DMS79 (cell line): Measurements from ENCODE around the gene PPIP5K2.
"Not testable (repeated sequence)": the region's sequence is repeated elsewhere in the genome, so short reads cannot be mapped to it uniquely, and the experiment has no call there.

Experiments used
- DNase-seq: peaks from one replicate; lab custom pipeline; 2025; lab: John Stamatoyannopoulos, UW

The PPIP5K2 gene

GRCh38 chr5:103208460-103208859 is 88.4 kb downstream of the PPIP5K2 start:
- no peak for DNase-seq

DNA sequence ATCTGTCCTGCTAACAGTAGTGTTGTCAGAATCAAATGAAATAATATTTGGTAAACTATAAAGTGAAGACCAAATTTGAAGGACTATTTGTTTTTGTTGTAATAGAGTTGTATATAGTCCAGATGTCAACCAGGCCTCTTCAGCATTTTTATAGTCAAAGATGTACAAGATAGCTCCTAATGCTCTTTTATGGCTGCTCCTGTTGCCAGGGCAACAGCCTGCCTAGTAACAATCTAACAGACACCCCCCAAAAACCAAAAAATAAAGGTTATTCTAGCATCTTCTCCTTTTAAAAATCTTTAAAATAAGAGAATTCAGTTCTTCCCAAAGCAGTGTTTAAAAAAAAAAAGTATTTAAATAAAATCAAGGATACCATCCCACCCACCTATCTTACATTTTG is 89.0 kb downstream of the PPIP5K2 start:
- no peak for DNase-seq

DNA sequence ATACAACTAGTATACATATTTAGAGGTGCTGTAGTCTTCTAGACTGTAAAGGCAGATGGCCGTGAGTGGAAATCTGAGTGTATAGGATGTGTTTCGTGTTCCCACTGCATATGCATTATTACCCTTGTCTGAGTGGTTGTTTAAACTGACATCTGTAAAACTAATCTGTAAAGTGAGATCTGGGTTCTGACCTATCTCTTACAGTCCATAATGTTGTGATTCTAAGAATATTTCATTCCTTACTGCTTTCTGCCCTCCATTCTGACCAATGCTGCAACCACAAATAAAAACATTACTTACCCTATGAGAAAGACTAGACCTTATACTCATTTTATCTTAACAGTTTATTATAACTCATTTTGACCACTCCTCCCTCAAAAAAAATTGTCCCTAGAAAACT is 90.9 kb downstream of the PPIP5K2 start:
- DNase-seq, result no peak

- DNase-seq, result no peak
Observed at GRCh38 chr5:103211576-103212561, 91.8 kb downstream of the PPIP5K2 start.

DNA sequence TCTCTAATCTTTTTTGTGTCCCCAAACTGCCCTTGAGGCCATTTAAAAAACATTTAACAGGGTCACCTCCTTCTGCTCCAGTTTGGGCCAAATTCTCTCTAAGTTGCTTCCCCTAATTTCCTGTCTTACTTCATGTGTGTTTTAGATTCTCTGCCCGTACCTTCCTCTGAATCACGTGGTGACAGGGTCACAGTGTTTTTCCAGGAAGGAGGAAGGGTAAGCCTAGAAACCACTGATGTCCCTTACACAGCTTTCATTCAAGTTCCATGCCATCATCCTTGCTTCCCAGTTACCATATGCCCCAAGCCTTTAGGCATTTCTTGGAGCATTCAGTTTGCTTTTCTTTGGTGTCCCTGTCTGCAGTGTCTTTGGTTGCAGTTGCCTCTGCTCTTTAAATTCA is 96.0 kb downstream of the PPIP5K2 start:
- no peak for DNase-seq

- DNase-seq, result no peak
Observed at GRCh38 chr5:103216697-103217096, 96.6 kb downstream of the PPIP5K2 start.

DNA sequence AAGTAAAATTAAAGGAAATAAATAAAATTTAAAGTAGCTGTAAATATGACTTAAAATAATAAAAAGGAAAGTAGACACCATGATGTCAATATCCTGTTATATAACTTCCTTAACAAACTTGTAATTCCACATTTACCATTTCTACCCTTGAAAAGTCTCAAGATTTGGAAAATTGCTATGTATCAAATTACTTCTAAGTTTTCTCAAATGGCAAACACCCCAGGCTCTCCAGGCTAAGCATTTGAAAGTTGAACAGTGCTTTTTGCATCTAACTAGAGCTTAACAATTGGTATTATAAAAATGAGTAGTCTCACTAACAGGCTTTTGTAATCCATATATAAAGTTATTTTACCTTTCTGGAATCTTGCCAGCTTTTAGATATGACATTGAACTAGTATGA is 97.0 kb downstream of the PPIP5K2 start:
- no peak for DNase-seq

GRCh38 chr5:103218164-103218563 is 98.1 kb downstream of the PPIP5K2 start:
- no peak for DNase-seq

DNA sequence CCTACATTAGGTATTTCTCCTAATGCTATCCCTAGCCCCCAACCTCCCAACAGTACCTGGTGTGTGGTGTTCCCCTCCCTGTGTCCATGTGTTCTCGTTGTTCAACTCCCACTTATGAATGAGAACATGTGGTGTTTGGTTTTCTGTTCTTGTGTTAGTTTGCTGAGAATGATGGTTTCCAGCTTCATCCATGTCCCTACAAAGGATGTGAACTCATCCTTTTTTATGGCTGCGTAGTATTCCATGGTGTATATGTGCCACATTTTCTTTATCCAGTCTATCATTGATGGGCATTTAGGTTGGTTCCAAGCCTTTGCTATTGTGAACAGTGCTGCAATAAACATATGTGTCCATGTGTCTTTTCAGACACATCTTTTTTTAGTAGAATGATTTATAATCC is 99.0 kb downstream of the PPIP5K2 start:
- not testable (repeated sequence) for DNase-seq

DNA sequence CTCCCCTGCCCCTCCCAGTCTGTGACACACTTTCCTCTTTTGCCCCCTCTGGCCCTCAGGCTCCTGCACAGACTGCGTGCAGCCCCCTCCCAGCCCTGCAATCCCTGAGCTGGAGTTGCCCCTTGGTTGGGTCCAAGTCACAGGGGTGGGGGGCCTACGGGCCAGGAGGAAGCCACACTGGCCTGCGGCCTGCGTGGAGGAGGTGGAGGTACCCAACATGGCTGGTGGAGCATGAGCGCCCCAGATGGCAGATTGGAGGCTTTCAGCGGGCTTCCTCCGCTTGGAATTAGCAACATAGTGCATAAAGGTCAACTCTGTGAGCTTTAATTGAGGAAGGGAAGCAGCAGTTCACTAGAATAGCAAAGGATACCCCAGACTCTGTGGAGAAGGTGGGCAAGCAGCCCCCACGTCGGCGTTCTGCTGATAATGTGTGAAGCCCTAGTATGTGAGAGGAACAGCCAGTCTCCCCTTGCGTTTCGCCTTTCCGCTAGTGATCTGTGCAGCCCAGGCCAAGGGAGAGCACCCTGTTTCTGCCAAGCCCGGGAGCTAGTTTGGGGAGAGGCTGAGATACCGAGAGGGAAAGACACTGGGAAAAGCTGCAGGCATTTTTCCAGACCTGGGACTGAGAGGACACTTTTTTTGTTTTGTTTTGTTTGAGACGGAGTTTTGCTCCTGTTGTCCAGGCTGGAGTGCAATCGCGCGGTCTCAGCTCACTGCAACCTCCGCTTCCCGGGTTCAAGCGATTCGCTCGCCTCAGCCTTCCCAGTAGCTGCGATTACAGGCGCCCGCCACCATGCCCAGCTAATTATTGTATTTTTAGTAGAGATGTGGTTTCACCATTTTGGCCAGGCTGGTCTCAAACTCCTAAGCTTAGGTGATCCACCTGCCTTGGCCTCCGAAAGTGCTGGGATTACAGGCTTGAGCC is 103.2 kb downstream of the PPIP5K2 start:
- no peak for DNase-seq

DNA sequence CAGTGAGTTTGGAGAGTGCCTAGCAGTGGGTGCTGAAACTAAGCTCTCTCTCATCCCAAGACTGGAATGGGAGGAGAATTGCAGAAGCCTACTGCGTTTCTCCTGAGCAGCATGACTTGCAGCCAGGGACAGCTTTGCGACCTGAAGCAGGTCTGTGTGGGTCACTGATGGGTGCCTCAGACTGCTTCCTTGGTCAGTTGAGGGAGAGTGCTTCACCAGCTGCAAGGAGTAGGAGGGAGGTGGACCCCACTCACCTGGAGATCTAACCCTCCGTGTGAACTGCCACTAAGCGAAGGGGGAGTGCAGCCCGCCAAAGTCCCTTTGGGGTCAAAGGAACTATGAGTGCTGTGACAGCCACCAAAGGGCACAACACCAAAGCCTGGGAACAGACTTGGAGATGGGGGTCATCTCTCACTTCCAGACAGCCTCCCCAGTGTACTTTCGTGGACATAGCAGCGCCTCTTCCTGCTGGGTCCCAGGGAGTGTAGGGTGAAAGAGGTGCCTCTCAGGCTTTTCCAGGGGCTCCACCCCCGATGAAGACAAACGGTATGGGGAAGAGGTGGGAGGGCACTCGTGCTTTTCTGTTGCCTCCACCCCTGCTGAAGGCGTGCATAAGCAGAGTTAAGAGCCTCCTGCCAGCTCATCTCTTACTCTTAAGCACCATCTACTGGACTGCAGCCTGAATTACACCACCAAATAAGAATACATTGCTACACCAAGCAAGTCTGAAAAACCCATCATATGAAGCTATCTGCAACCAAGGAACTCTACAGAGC is 104.2 kb downstream of the PPIP5K2 start:
- DNase-seq, result no peak

GRCh38 chr5:103224894-103225246 is 104.8 kb downstream of the PPIP5K2 start:
- no peak for DNase-seq

GRCh38 chr5:103228061-103228460 is 108.0 kb downstream of the PPIP5K2 start:
- no peak for DNase-seq

DNA sequence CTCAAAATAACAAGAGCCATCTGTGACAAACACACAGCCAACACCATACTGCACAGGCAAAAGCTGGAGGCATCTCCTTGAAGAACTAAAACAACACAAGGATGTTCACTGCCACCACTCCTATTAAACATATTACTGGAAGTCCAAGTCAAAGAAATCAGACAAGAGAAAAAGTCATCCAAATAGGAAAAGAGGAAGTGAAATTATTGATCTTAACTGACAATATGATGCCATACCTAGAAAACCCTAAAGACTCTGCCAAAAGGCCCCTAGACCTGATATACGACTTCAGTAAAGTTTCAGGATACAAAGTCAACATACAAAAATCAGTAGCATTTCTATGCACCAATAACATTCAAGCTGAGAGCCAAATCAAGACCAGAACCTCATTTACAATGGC is 108.5 kb downstream of the PPIP5K2 start:
- no peak for DNase-seq

DNA sequence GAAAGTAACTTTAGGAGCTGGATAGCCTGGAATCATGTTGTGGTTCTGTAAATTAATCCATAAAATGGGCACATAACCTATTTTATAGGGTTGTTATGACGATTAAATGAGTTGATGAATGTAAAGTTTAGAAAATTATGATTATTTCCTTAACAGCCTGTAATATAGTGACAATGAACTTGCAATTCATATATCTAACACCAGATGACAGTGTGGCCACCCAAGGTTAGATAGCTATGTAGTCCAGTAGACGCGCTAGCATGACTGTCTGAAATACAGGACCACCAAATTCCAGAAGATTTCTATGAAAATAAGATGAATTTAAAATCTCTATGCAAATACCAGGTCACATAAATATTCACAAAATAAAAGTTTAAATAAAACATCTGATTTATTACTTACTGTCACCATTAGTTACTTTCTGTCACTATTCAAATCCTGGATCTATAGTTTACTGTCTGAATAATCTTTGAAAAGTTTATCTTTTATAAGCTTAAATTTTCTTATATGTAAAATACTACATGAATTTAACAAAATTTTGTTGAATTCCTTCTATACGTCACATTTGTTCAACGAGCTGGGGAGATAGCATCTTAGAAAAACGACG is 112.4 kb downstream of the PPIP5K2 start:
- DNase-seq, result no peak

- no peak for DNase-seq
Observed at GRCh38 chr5:103234239-103234975, 114.3 kb downstream of the PPIP5K2 start.

- no peak for DNase-seq
Observed at GRCh38 chr5:103235891-103236290, 115.8 kb downstream of the PPIP5K2 start.

DNA sequence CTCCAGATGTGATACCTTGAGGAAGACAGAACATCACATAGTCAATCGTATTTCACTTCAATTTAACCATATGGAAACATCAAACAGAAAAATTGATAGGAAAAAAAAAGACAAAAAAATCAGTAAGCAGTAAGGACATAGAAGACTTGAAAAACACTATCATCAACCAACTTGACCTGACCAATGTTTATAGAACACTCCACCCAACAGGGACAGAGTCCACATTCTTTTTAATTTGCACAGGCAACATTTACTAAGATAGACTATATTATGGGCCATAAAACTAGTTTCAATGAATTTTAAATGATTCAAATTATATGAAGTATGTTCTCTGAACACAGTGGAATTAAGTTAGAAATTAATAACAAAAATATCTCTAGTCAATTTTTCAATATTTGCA is 117.7 kb downstream of the PPIP5K2 start:
- no peak for DNase-seq

GRCh38 chr5:103243665-103244064 is 123.6 kb downstream of the PPIP5K2 start:
- no peak for DNase-seq

DNA sequence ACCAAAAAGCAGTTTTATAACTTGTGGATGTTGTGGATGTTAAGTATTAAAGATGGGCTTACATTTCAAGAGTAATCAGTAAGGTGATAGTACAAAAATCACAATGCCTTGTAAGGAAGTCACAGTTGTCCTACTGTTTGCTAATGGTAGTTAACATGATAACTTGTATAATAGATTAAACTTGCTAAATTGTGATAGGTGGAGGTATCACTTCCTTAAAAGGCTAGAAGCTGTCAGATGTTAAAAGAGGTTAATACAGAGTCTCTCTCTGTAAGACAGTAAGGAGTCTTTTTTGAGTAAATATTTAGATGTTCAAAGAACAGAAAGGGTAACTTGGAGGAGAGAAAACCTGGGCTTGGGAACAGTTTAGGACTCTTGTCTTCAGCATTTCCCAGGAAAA is 124.3 kb downstream of the PPIP5K2 start:
- no peak for DNase-seq

DNA sequence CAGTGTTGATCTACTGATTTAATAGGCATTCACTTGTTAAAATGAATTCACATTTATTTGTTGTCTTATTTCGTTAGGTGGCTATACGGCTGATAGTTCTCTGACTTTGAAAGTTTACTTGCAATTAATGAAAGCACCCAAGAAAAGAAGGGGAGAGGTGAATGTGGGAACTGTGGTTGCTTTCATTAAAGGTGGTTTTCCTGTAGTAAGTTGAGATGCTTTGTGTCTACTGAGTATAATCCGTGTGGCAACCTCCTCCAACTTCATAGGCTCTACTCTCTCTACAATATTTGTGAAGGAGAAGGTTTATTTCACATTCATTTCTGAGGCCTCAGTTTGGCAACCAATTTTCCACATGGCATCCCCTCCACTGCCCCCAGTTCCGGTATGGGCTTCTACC is 125.7 kb downstream of the PPIP5K2 start:
- DNase-seq, result no peak
